IMR-90 (cell line): ENCODE measurements around the gene SRPK1. TPM values are rescaled to one million over a fixed set of nuclear protein-coding genes. Genes with fewer than 3 reads are reported as not detected.

Source experiments
- ATAC-seq: fragments of 200-7000 bp; cut with Tn5 transposase; 2 replicates; pipeline ENCODE4 v1.9.1; 2020; ENCODE audit warnings: low read depth, mild to moderate bottlenecking, moderate library complexity
- BruUV-seq: library from RNA; stranded (reverse); fragments of 400-500 nt; replicated peaks from 2 replicates; lab custom pipeline; 2021; lab: Mats Ljungman, UMichigan
- CTCF ChIA-PET: fragments of 300-600 bp; formaldehyde crosslinking; extraction: SDS; loops from one replicate; lab custom pipeline; 2021; ENCODE audit warnings: antibody characterized with exemption; lab: Yijun Ruan, JAX
- POLR2A ChIA-PET: fragments of 300-600 bp; sonication (Branson Sonifier 250); formaldehyde crosslinking; loops from one replicate; lab custom pipeline; 2022; ENCODE audit warnings: antibody characterized with exemption; ENCODE audit not compliant: unreplicated experiment; lab: Charles Lee
- DNase-seq: peaks from one replicate; pipeline ENCODE4 v3.0.0; 2013
- H2AFZ ChIP-seq: replicated peaks from 2 replicates; pipeline ENCODE3; 2013; ENCODE audit warnings: low read length, mild to moderate bottlenecking; ENCODE audit not compliant: poor library complexity
- H2AK5ac ChIP-seq: 2 replicates; pipeline ENCODE4 v1.6.1; 2013; ENCODE audit warnings: low read depth, low read length, inconsistent platforms
- H2AK9ac ChIP-seq: replicated peaks from 2 replicates; pipeline ENCODE3; 2013; ENCODE audit warnings: mild to moderate bottlenecking, low read depth, low read length, moderate library complexity; ENCODE audit not compliant: poor library complexity
- H2BK120ac ChIP-seq: 2 replicates; pipeline ENCODE4 v1.6.1; 2013; ENCODE audit warnings: low read depth, low read length, inconsistent platforms
- H2BK15ac ChIP-seq: 3 replicates; pipeline ENCODE4 v1.6.1; 2013; ENCODE audit warnings: low read depth, low read length, inconsistent platforms
- H2BK20ac ChIP-seq: 2 replicates; pipeline ENCODE4 v1.6.1; 2013; ENCODE audit warnings: low read depth, mild to moderate bottlenecking, inconsistent platforms, low read length, moderate library complexity
- H2BK5ac ChIP-seq: 2 replicates; pipeline ENCODE4 v1.6.1; 2013; ENCODE audit warnings: mild to moderate bottlenecking, low read depth, low read length, inconsistent platforms; ENCODE audit not compliant: poor library complexity, severe bottlenecking
- H3K14ac ChIP-seq: replicated peaks from 2 replicates; pipeline ENCODE4 v1.6.1; 2013; ENCODE audit warnings: low read depth, low read length, inconsistent platforms
- H3K18ac ChIP-seq: 2 replicates; pipeline ENCODE4 v1.6.1; 2013; ENCODE audit warnings: low read depth, low read length, control low read depth
- H3K23ac ChIP-seq: 2 replicates; pipeline ENCODE4 v1.6.1; 2013; ENCODE audit warnings: low read depth, low read length, inconsistent platforms
- H3K27ac ChIP-seq: 2 replicates; pipeline ENCODE4 v1.5.1; 2013; ENCODE audit warnings: mild to moderate bottlenecking, control low read depth, low read length; ENCODE audit not compliant: insufficient read depth
- H3K27me3 ChIP-seq: 2 replicates; pipeline ENCODE4 v1.6.1; 2013; ENCODE audit warnings: low read length; ENCODE audit not compliant: control insufficient read depth, insufficient read depth
- H3K36me3 ChIP-seq: 2 replicates; pipeline ENCODE4 v1.6.1; 2013; ENCODE audit warnings: low read length, mixed read lengths; ENCODE audit not compliant: control insufficient read depth, insufficient read depth
- H3K4ac ChIP-seq: 2 replicates; pipeline ENCODE4 v1.6.1; 2013; ENCODE audit warnings: low read depth, low read length, inconsistent platforms
- H3K4me1 ChIP-seq: 2 replicates; pipeline ENCODE4 v1.6.1; 2013; ENCODE audit warnings: low read length, mixed read lengths; ENCODE audit not compliant: control insufficient read depth, insufficient read depth
- H3K4me2 ChIP-seq: 2 replicates; pipeline ENCODE4 v1.6.1; 2013; ENCODE audit warnings: low read depth, mild to moderate bottlenecking, control low read depth, low read length, moderate library complexity
- H3K4me3 ChIP-seq: 2 replicates; pipeline ENCODE4 v1.5.1; 2013; ENCODE audit warnings: low read depth, mild to moderate bottlenecking, control low read depth, low read length, moderate library complexity; ENCODE audit not compliant: insufficient read depth
- H3K56ac ChIP-seq: 2 replicates; pipeline ENCODE4 v1.6.1; 2013; ENCODE audit warnings: low read length, inconsistent platforms; ENCODE audit not compliant: insufficient read depth; ENCODE audit errors: extremely low read depth
- H3K79me1 ChIP-seq, 2 experiments: 2 replicates each; pipeline ENCODE4 v1.6.1; 2013; ENCODE audit warnings: low read length in 2 of 2, inconsistent platforms in 1 of 2, low read depth in 1 of 2
- H3K9ac ChIP-seq: 2 replicates; pipeline ENCODE4 v1.6.1; 2013; ENCODE audit warnings: low read depth, low read length, control low read depth
- H3K9me1 ChIP-seq: 2 replicates; pipeline ENCODE4 v1.6.1; 2013; ENCODE audit warnings: low read length, inconsistent platforms; ENCODE audit not compliant: insufficient read depth
- H3K9me3 ChIP-seq: 2 replicates; pipeline ENCODE4 v1.6.1; 2013; ENCODE audit warnings: low read length; ENCODE audit not compliant: control insufficient read depth, insufficient read depth
- H4K20me1 ChIP-seq: 2 replicates; pipeline ENCODE4 v1.6.1; 2013; ENCODE audit warnings: low read length, inconsistent platforms; ENCODE audit not compliant: insufficient read depth
- H4K5ac ChIP-seq: 2 replicates; pipeline ENCODE4 v1.6.1; 2013; ENCODE audit warnings: mild to moderate bottlenecking, low read depth, low read length, control low read depth
- H4K8ac ChIP-seq, 2 experiments: 2 replicates each; pipeline ENCODE4 v1.6.1; 2013; ENCODE audit warnings: low read depth in 2 of 2, low read length in 2 of 2, control low read depth in 1 of 2, inconsistent platforms in 1 of 2
- H4K91ac ChIP-seq: 2 replicates; pipeline ENCODE4 v1.6.1; 2013; ENCODE audit warnings: low read depth, low read length, inconsistent platforms; ENCODE audit not compliant: insufficient read depth
- CEBPB ChIP-seq: IDR thresholded peaks from 2 replicates; pipeline ENCODE4 v1.6.1; 2012; ENCODE audit warnings: low read depth, low read length, improper control_type of control experiment
- ELK1 ChIP-seq: fragments of 150-350 bp; IDR thresholded peaks from 2 replicates; pipeline ENCODE4 v1.6.1; 2016; ENCODE audit warnings: low read depth, mild to moderate bottlenecking, low read length, moderate library complexity, borderline replicate concordance
- MAFK ChIP-seq: IDR thresholded peaks from 2 replicates; pipeline ENCODE4 v1.6.1; 2012; ENCODE audit warnings: low read depth, low read length, improper control_type of control experiment
- MAZ ChIP-seq: IDR thresholded peaks from 2 replicates; pipeline ENCODE4 v1.6.1; 2012; ENCODE audit warnings: low read depth, mild to moderate bottlenecking, low read length, improper control_type of control experiment, moderate library complexity, borderline replicate concordance
- MXI1 ChIP-seq: IDR thresholded peaks from 2 replicates; pipeline ENCODE4 v1.6.1; 2012; ENCODE audit warnings: low read depth, mild to moderate bottlenecking, low read length, moderate library complexity, borderline replicate concordance
- NFE2L2 ChIP-seq: fragments of 150-350 bp; IDR thresholded peaks from 2 replicates; pipeline ENCODE4 v1.6.1; 2016; ENCODE audit warnings: low read depth, mild to moderate bottlenecking, low read length
- POLR2A ChIP-seq: IDR thresholded peaks from 2 replicates; pipeline ENCODE4 v1.6.1; 2012; ENCODE audit warnings: mild to moderate bottlenecking, low read depth, low read length
- RAD21 ChIP-seq: IDR thresholded peaks from 2 replicates; pipeline ENCODE4 v1.6.1; 2012; ENCODE audit warnings: low read length, improper control_type of control experiment
- RCOR1 ChIP-seq: IDR thresholded peaks from 2 replicates; pipeline ENCODE4 v1.6.1; 2012; ENCODE audit warnings: mild to moderate bottlenecking, low read length, improper control_type of control experiment; ENCODE audit not compliant: insufficient replicate concordance
- RFX5 ChIP-seq: IDR thresholded peaks from 2 replicates; pipeline ENCODE4 v1.8.0; 2012; ENCODE audit warnings: low read depth, mild to moderate bottlenecking, low read length, moderate library complexity
- SMC3 ChIP-seq: fragments of 150-350 bp; IDR thresholded peaks from 2 replicates; pipeline ENCODE4 v1.6.1; 2016; ENCODE audit warnings: low read depth, mild to moderate bottlenecking, antibody characterized with exemption, low read length, moderate library complexity
- USF2 ChIP-seq: fragments of 150-350 bp; IDR thresholded peaks from 2 replicates; pipeline ENCODE4 v1.6.1; 2017; ENCODE audit warnings: mild to moderate bottlenecking, antibody characterized with exemption, low read length, low read depth
- WGBS, 2 experiments: methylation state at CpG; one replicate each; pipeline versions ENCODE4 v1.1.5 to v1.1.7; 2013; ENCODE audit warnings: missing lambda C conversion rate in 2 of 2; ENCODE audit not compliant: insufficient read length in 1 of 2; ENCODE audit errors: extremely low coverage in 2 of 2; 5-methylcytosine and 5-hydroxymethylcytosine counted together
- dilution Hi-C: fragments of 300-500 bp; cut with HindIII; formaldehyde crosslinking; loops from one replicate; pipeline ENCODE4 v1.14.3; 2018; ENCODE audit warnings: low sequenced_read_pairs; ENCODE audit not compliant: unreplicated experiment
- in situ Hi-C: fragments of 300-500 bp; cut with MboI; formaldehyde crosslinking; loops from 3 replicates; pipeline ENCODE4 v1.14.3; 2019; ENCODE audit warnings: low sequenced_read_pairs, inconsistent platforms, mixed read lengths
- intact Hi-C: fragments of 100-400 bp; cut with micrococcal nuclease; formaldehyde crosslinking; loops from 2 replicates; pipeline ENCODE4 v1.10.0; 2022
- polyA plus RNA-seq, 3 experiments: library from polyadenylated mRNA; depleted of rRNA; stranded (reverse); fragments of >200 nt; gene quantifications; 2 replicates each; pipeline ENCODE4 v1.2.3, GENCODE V29; 2012; ENCODE audit warnings: low replicate concordance in 1 of 3
- total RNA-seq: library from RNA; depleted of rRNA; stranded (reverse); fragments of >200 nt; gene quantifications from 2 replicates; pipeline ENCODE4 v1.2.3, GENCODE V29; 2012

SRPK1 gene
- total and polyA plus RNA-seq, 2 of the 4 experiments (the other 2 are of a cell fraction): 22.5 to 44.6 TPM

GRCh38 chr6:35920793-35921732 is at the start of gene SRPK1 (continued):
- TF ChIP-seq MAFK (peak; percentile 23; the same call in 1 of the 2 replicates), ELK1 (no peak)

- no peak overlapping the region for H3K27ac ChIP-seq
- H3K27me3 ChIP-seq: no peaks in the 10 kb centered on the region; the same call in 1 of the 2 replicates
- ATAC-seq (peak; percentile 77), DNase-seq (peak; percentile 80)
- no peaks in the 10 kb centered on the region for H3K9me3 ChIP-seq
- peak overlapping the region; percentile 72; the same call in 1 of the 2 replicates for H3K18ac ChIP-seq
- no peak overlapping the region for H3K56ac ChIP-seq
- no peak overlapping the region for H2BK120ac ChIP-seq
- H3K9ac ChIP-seq: no peak overlapping the region
- H2BK5ac ChIP-seq: no peak overlapping the region
- H3K14ac ChIP-seq: no peak overlapping the region
- no peak overlapping the region for H2BK20ac ChIP-seq
- CTCF ChIA-PET: no interaction called here
- no peak overlapping the region for H3K23ac ChIP-seq
- no peaks in the 10 kb centered on the region; the same call in 1 of the 2 replicates for H3K9me1 ChIP-seq
- no peak overlapping the region for H4K91ac ChIP-seq
- H2AK9ac ChIP-seq: no peak overlapping the region
- peak overlapping the region; percentile 60 for H2AFZ ChIP-seq
- H3K4me1 ChIP-seq: no peaks in the 10 kb centered on the region
- no TSS peak for BruUV-seq
- peak overlapping the region in 1 of 2 experiments; percentile 81; a peak in 3 of 4 replicates for H4K8ac ChIP-seq
- H3K4me2 ChIP-seq: no peak overlapping the region
- intact Hi-C loops (no loop called here), in situ Hi-C loops (loop anchor here (25.0 kb wide), 1 partner anchor 433 kb away; no protein-coding TSS in a partner anchor), dilution Hi-C loops (no loop called here)
- H2BK15ac ChIP-seq: no peak overlapping the region; the same call in 2 of the 3 replicates
- no peaks in the 10 kb centered on the region for H4K20me1 ChIP-seq
- no peaks in the 10 kb centered on the region for H3K36me3 ChIP-seq
- POLR2A ChIA-PET: interaction anchor here (0.8 kb wide), 1 partner anchor 10 kb away, joined by 3 read pairs; no protein-coding TSS in a partner anchor
- no peak overlapping the region for H3K4me3 ChIP-seq
- H4K5ac ChIP-seq: peak overlapping the region; percentile 85; the same call in 1 of the 2 replicates
- no peaks in the 10 kb centered on the region for H3K79me1 ChIP-seq
- H3K4ac ChIP-seq: no peak overlapping the region
- no peak overlapping the region for H2AK5ac ChIP-seq
- WGBS, 2 experiments: no CpG with 5 or more reads among the region's 4 CpGs
- no peak for TF ChIP-seq ELK1
- TF ChIP-seq RFX5: no peak
- TF ChIP-seq NFE2L2: no peak
- peak; percentile 74 for TF ChIP-seq CEBPB
- TF ChIP-seq RCOR1: no peak
- TF ChIP-seq USF2: 0 out of 2 replicates have a peak, but pooled peaks have one; percentile 10
- no peak for TF ChIP-seq MAZ
- TF ChIP-seq POLR2A: no peak
- no peak for TF ChIP-seq SMC3
- TF ChIP-seq RAD21: no peak
- TF ChIP-seq MXI1: no peak
These were observed 49.3 kb upstream of the SRPK1 start for GRCh38 chr6:35970181-35970580.
